ENCODE results near the gene SNX3. TPM values are rescaled to one million over a fixed set of nuclear protein-coding genes. Genes with fewer than 3 reads are reported as not detected.

Gene SNX3
- total RNA-seq, 2 experiments from 2014 or later, result 75.0 to 81.6 TPM

- Mint-ChIP-seq H3K9me3 (no peaks in the 10 kb centered on the region), H3K4me1 (peaks cover 11% of the 10 kb centered on the region), H3K27me3 (peaks cover 98% of the 10 kb centered on the region), H3K27ac (no peak overlapping the region), H3K4me3 (no peak overlapping the region), H3K36me3 (no peaks in the 10 kb centered on the region)
- DNase-seq, result peak; percentile 53
Measured at GRCh38 chr6:108174371-108175175, 86.3 kb downstream of the SNX3 start.

DNA sequence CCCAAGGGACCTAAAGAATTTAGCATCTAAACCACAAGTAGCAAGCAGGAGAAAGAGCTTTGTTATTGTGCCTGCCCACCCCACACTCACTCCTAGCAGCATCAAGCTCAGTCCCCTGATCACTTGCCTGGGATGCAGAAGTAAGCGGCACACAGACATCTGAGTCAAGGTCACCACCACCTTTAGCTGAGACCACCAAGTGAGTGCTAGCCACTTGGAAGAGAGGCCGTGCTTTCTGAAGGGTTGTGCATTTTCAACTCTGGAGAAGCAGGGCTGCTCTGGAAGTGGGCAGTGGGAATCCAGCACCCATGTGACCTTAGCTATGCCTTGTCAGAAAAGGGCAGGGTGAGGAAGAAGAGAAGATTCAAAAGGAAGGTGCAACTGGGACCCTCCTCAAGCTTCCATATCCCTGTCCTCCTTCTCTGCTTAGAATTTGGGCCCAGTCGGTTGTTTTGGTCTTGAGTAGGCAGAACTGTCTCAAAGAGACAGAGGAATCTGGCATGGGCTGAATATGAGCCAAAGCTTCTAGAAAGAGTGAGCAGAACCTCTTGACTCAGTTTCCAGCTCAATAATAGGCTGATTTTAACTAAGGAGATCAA lies 88.8 kb downstream of the SNX3 start:
- H3K27ac Mint-ChIP-seq, result no peak overlapping the region
- no peak for DNase-seq
- H3K4me1 Mint-ChIP-seq, result peaks cover 25% of the 10 kb centered on the region
- peaks cover 100% of the 10 kb centered on the region for H3K27me3 Mint-ChIP-seq
- H3K36me3 Mint-ChIP-seq, result no peaks in the 10 kb centered on the region
- H3K9me3 Mint-ChIP-seq, result no peaks in the 10 kb centered on the region
- no peak overlapping the region for H3K4me3 Mint-ChIP-seq

- Mint-ChIP-seq H3K27me3 (peaks cover 100% of the 10 kb centered on the region), H3K27ac (no peak overlapping the region), H3K36me3 (no peaks in the 10 kb centered on the region), H3K4me1 (peaks cover 28% of the 10 kb centered on the region), H3K9me3 (no peaks in the 10 kb centered on the region), H3K4me3 (no peak overlapping the region)
- no peak for DNase-seq
Measured at GRCh38 chr6:108171291-108171917, 89.4 kb downstream of the SNX3 start.

DNA sequence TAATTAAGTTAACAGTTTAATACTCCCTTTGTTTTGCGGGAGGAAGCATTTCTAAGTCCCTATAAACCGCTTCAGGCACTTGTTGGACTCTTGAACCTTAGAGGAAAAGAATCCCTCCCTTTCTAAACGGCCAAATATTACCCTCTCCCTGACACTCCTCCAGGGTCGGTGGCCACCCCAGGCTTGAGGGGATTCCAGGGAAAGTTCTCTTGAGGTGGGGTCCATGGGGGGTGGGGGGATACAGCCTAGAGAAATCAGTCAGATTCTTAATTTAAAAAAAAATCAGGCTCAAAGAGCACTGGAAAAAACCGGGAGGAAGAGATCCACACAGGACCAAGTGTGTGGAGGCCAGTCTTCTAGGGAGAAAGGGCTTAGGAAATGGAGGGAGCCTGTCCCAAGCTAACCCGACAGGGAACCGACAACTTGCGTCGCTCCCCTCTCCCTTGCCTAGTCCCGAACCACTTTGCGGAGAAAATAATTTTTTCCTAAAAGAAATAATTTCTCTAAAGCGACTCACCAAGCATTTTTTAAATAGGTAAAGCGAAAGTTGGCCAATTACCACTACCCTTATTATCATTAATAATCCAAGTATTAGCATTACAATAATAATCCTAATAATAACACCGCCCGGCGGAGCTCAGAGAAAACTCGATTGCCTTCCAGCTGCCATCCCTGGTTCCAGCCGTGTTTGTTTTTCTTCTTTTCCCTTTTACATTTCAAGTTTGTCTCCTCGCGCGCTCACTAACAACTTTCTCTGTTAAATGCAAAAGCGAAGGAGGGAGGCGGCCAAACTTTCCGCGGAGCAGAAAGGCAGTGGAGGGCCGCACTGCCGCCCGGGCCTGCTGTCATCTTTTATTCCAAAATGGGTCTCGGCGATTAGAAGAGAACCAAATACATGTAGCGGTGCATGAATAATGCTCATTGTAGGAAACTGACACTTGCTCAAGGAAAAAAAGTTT lies 90.2 kb downstream of the SNX3 start:
- H3K9me3 Mint-ChIP-seq, result no peaks in the 10 kb centered on the region
- DNase-seq, result no peak
- H3K4me3 Mint-ChIP-seq, result no peak overlapping the region
- H3K4me1 Mint-ChIP-seq, result peaks cover 27% of the 10 kb centered on the region
- peaks cover 100% of the 10 kb centered on the region for H3K27me3 Mint-ChIP-seq
- no peak overlapping the region for H3K27ac Mint-ChIP-seq
- H3K36me3 Mint-ChIP-seq, result no peaks in the 10 kb centered on the region

- H3K36me3 Mint-ChIP-seq, result no peaks in the 10 kb centered on the region
- DNase-seq, result no peak
Measured at GRCh38 chr6:108169464-108170331, 91.1 kb downstream of the SNX3 start.

GRCh38 chr6:108168501-108169463 lies 92.1 kb downstream of the SNX3 start:
- no peak overlapping the region for H3K27ac Mint-ChIP-seq

More at GRCh38 chr6:108169464-108170331, 91.1 kb downstream of the SNX3 start:
- Mint-ChIP-seq H3K27me3 (peaks cover 100% of the 10 kb centered on the region), H3K4me1 (peaks cover 31% of the 10 kb centered on the region), H3K4me3 (peak overlapping the region; percentile 59), H3K9me3 (no peaks in the 10 kb centered on the region), H3K27ac (no peak overlapping the region)

DNA sequence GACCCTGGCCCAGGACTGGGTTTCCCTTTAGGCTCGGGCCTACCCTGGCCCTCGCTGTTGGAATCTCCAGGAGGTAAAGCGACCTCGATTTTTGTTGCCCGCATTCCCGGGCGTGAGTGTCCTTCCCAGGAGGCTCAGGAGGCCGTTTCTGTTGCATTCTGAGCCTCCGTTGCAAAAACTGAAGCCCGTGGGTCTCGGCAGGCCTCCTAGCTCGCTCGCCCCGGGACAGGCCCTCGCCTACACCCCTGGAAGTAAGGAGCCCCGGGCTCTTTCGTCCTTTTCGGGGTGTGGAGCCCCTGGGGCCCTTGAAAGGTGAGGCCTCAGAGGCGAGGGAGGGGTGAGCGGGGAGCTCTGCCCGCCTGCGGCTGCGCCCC lies 92.8 kb downstream of the SNX3 start:
- H3K27me3 Mint-ChIP-seq, result peaks cover 100% of the 10 kb centered on the region
- no peaks in the 10 kb centered on the region for H3K9me3 Mint-ChIP-seq
- H3K4me1 Mint-ChIP-seq, result peaks cover 41% of the 10 kb centered on the region
- no peak overlapping the region for H3K27ac Mint-ChIP-seq
- H3K36me3 Mint-ChIP-seq, result no peaks in the 10 kb centered on the region
- peak overlapping the region; percentile 47 for H3K4me3 Mint-ChIP-seq
- DNase-seq, result no peak

More at GRCh38 chr6:108168501-108169463, 92.1 kb downstream of the SNX3 start:
- peak; percentile 36 for DNase-seq
- Mint-ChIP-seq H3K4me1 (peaks cover 37% of the 10 kb centered on the region), H3K36me3 (no peaks in the 10 kb centered on the region), H3K27me3 (peaks cover 100% of the 10 kb centered on the region), H3K9me3 (no peaks in the 10 kb centered on the region), H3K4me3 (peak overlapping the region; percentile 59)

DNA sequence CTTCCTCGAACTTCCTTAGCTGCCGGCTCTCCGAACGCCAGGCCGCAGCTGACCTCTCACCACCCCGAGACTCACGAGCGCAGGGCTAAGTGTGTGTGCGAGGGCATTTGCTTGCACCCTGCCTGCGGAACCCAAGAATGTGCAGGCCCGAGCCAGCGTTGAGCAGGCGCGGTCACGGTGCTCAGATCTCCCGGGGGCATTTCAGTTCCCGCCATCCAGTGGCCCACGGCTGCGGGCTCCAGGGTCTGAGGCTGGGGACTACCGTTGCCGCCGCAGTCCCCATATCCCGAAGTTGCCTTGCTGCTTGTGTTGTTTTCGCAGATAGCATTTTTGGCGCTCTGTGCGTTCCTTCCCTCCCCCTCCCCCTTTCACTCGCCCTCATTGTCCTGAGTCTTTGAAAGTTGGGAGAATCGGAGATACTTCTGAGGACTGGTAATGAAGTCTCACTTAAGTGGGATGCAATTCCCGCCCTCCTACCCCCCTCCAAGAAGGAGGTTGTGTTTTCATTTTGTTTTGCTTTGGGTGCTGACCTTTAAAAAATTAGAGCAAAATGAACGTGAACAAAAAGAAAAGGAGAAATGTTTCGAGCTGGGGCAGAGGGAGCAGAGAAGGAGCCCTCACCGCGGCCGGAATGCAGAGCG lies 93.3 kb downstream of the SNX3 start:
- Mint-ChIP-seq H3K9me3 (no peaks in the 10 kb centered on the region), H3K27me3 (peaks cover 100% of the 10 kb centered on the region), H3K27ac (no peak overlapping the region), H3K36me3 (no peaks in the 10 kb centered on the region), H3K4me3 (peak overlapping the region; percentile 47), H3K4me1 (peaks cover 41% of the 10 kb centered on the region)
- DNase-seq, result no peak

DNA sequence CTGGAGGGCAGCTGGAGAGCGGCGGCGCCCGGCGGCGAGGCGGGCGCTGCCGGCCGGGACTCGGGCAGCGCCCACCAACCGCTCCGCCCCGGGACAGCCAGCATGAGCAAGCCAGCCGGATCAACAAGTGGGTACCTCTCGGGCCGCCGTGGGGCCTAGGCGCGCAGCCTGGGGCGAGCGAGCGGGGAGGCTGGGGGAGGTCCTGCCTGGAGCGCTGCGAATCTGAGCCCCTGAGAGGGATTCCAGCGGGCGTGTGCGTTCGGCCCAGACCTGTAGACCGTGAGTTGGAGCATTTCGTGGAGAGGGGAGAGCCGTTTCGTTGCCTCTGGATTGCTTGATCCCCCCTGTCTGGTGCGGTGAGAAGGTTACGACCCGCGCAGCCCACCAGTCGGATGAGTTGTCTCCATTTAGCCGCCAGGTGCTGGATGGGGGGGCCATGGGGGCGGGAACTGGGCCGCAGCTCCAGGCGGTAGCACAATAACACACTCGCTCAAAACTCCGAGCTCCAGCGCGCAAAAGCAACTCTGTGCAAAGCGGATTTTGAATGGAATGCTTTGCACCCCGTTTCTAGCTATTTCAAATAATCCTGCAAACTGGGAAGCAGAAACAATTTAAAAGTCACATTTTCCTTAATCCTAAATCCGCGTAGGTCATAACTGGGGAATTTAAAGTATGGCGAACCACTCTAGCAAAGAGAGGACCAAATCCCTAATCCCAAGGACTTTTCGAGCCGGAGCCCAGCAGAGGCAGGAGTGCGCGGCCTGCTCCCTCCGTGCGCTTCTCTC lies 94.0 kb downstream of the SNX3 start:
- H3K27ac Mint-ChIP-seq, result no peak overlapping the region
- no peak for DNase-seq
- H3K4me1 Mint-ChIP-seq, result peaks cover 41% of the 10 kb centered on the region
- H3K27me3 Mint-ChIP-seq, result peaks cover 100% of the 10 kb centered on the region
- no peaks in the 10 kb centered on the region for H3K36me3 Mint-ChIP-seq
- H3K4me3 Mint-ChIP-seq, result peak overlapping the region; percentile 47
- H3K9me3 Mint-ChIP-seq, result no peaks in the 10 kb centered on the region

GRCh38 chr6:108165714-108166663 lies 94.9 kb downstream of the SNX3 start, which contains the start of gene NR2E1:
NR2E1 (plus strand) TSS chr6:108166022; CDS start chr6:108166766, 744 bp downstream.
- Mint-ChIP-seq H3K4me3 (peak within 1 kb of the TSS; percentile 60), H3K9me3 (no peaks in the 10 kb centered on the region), H3K27ac (peak within 1 kb of the TSS; percentile 35), H3K4me1 (peaks cover 43% of the 10 kb centered on the region), H3K36me3 (no peaks in the 10 kb centered on the region), H3K27me3 (peaks cover 100% of the 10 kb centered on the region)
- no peak for DNase-seq
